NCI-H748 (cell line): ENCODE results near the gene TMPRSS9.
A peak's percentile ranks its signal among the peaks of the same experiment; 100 is the strongest.
"Not testable (repeated sequence)": the region's sequence is repeated elsewhere in the genome, so short reads cannot be mapped to it uniquely, and the experiment has no call there.

Experiments
- DNase-seq: peaks from one replicate; lab custom pipeline; 2025; ENCODE audit not compliant: unreplicated experiment; lab: John Stamatoyannopoulos, UW

The TMPRSS9 gene

DNA sequence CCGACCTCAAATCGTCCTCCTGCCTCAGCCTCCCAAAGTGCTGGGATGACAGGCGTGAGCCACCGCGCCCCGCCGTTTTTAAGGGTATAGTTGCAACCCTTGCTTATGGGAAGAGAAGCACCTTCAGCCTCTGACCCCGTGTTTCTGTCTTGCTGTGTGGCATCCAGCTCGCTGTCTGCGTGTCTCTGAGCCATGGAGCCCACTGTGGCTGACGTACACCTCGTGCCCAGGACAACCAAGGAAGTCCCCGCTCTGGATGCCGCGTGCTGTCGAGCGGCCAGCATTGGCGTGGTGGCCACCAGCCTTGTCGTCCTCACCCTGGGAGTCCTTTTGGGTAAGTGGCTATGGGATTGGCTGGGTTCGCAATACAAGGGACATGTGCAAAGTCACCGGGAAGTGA, 29.5 kb downstream of the TMPRSS9 start:
- DNase-seq = no peak

DNA sequence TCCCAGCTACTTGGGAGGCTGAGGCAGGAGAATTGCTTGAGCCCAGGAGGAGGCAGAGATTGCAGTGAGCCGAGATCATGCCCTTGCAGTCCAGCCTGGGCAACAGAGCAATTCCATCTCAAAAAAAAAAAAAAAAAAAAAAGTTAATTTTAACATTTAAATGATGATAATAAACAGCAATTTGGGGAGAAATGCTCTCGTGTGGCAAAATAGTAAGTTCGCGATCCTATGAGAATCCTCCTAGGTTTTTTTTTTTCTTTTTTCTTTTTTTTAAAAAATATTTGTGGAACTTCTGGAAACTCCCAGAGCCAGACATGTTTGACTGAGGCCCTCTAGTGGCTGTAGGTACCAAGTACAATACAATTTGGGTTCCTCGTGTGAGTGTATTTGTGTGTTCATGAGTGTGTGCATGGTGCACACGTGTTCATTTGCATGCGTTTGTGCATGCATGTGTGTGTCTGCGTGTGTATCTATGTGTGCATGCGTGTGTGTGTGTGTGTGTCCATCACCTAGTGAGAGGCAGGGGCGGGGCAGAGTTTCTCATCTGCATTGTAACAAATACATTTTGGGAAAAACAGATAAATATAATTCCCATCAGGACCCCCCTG, 31.2 kb downstream of the TMPRSS9 start:
- DNase-seq = peak; percentile 60

DNA sequence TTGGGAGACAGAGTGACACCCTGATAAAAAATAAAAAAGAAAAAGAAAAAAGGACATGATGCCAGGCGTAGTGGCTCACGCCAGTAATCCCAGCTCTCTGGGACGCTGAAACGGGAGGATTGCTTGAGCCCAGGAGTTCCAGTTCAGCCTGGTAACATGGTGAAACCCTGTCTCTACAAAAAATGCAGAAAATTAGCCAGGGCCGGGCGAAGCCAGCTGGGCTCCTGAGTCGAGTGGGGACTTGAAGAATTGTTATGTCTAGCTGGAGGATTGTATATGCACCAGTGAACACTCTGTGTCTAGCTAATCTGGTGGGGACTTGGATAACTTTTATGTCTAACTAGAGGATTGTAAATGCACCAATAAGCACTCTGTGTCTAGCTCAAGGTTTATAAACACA, 32.3 kb downstream of the TMPRSS9 start:
- no peak for DNase-seq

DNA sequence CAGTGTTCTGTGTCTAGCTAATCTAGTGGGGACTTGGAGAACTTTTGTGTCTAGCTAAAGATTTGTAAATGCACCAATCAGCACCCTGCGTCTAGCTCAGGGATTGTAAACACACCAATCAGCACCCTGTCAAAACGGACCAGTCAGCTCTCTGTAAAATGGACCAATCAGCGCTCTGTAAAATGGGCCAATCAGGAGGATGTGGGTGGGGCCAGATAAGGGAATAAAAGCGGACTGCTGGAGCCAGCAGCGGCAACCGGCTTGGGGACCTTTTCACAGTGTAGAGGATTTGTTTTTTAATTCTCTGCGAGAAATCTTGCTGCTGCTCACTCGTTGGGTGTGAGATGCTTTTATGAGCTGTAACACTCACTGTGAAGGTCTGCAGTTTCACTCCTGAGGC, 32.8 kb downstream of the TMPRSS9 start:
- DNase-seq = peak; percentile 6

DNA sequence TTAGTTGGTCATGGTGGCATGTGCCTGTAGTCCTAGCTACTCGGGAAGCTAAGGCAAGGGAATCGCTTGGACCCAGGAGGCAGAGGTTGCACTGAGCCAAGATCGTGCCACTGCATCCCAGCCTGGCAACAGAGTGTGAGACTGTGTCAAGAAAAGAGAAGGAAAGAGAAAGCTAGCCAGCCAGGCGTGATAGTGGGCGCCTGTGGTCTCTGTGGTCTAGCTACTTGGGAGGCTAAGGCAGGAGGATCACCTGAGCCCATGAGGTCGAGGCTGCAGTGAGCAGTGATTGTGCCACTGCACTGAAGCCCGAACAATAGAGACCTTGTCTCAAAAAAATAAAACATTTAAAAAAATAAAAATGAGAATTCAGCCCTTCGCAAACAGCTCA, 34.0 kb downstream of the TMPRSS9 start:
- no peak for DNase-seq

DNA sequence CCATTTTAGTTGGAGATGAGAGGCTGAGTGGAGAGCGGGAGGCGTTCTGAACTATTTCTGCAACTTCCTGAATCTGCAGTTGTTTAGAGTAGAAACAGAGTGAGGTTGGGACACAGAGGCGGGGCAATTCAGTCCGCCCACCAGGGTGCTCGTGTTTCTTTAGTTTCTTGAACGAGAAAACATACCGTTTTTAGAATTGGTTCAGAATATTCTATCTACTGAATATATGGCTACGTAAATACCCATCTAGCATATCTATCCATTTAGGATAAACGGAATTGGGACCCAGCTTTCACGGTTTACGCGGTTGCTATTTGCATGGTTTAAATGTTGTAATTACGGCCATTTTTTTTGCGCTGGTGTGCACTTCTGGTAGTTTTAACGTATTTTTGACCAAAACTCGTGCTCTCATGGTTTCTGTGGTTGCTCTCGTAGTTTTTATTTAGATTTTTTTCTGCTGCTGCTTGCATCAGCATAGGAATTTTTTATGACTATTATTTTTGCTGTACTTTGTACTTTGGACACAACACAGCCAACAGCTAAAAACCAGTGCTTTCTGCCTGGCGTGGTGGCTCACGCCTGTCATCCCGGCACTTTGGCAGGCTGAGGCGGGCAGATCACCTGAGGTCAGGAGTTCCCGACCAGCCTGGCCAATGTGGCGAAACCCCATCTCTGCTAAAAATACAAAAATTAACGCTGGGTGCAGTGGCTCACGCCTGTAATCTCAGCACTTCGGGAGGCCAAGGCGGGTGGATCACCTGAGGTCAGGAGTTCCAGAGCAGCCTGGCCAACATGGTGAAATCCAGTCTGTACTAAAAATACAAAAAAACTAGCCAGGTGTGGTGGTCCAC, 34.6 kb downstream of the TMPRSS9 start:
- no peak for DNase-seq

DNA sequence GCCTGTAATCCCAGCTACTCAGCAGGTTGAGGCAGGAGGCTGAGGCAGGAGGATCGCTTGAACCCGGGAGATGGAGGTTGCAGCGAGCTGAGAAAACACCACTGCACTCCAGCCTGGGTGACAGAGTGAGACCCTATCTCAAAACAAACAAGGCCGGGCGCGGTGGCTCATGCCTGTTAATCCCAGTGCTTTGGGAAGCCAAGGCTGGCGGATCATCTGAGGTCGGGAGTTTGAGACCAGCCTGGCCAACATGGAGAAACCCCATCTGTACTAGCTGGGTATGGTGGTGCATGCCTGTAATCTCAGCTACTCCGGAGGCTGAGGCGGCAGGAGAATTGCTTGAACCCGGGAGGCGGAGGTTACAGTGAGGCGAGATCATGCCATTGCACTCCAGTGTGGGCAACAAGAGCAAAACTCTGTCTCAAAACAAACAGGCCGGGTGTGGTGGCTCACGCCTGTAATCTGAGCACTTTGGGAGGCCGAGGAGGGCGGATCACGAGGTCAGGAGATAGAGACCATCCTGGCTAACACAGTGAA, 35.3 kb downstream of the TMPRSS9 start:
- not testable (repeated sequence) for DNase-seq

DNA sequence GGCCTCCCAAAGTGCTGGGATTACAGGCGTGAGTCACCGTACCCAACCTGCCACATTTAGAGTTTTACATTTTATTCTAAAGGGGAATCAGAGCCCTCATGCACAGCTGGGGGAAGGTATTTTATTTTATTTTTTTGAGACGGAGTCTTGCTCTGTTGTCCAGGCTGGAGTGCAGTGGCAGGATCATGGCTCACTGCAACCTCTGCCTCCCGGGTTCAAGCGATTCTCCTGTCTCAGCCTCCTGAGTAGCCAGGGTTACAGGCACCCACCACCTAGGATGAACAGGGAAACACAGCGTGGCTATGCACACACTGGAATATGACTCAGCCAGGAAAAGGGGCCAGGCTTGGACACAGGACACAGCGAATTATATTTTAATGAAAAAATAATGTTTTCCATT, 37.1 kb downstream of the TMPRSS9 start:
- not testable (repeated sequence) for DNase-seq

DNA sequence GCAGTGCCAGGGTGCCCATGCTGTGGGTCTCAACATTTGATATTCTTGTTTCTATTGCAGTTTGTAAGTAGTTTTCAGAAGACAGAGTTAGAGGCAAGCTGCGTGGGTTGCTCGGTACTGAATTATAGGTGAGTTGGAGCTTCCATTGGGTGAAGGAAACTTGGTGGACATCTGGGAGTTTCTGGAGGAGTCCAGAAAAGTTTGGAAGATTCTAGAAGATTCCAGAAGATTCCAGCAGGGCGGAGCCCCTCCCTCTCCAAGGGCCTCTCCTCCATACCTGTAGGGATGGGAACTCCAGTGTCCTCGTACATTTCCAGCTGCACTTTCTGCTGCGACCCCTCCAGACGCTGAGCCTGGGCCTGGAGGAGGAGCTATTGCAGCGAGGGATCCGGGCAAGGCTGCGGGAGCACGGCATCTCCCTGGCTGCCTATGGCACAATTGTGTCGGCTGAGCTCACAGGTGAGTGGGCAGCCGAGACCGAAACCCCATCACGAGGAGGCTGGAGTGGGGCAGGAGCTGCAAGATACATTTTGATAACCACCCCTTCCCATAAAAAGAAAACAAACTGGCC, 38.8 kb downstream of the TMPRSS9 start:
- DNase-seq = no peak

DNA sequence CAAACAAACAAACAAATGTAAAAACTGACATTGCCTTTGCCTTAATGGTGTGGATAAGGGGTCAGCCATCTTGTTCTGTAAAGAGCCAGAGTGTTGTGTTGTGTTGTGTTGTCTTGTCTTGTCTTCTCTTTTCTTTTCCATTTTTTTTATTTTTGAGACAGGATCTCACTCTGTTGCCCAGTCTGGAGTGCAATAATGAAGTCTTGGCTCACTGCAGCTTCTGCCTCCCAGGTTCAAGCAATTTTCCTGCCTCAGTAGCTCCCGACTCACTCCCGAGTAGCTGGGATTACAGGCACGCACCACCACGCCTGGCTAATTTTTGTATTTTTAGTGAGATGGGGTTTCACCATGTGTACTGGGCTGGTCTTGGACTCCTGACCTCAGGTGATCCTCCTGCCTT, 39.5 kb downstream of the TMPRSS9 start:
- DNase-seq = no peak

DNA sequence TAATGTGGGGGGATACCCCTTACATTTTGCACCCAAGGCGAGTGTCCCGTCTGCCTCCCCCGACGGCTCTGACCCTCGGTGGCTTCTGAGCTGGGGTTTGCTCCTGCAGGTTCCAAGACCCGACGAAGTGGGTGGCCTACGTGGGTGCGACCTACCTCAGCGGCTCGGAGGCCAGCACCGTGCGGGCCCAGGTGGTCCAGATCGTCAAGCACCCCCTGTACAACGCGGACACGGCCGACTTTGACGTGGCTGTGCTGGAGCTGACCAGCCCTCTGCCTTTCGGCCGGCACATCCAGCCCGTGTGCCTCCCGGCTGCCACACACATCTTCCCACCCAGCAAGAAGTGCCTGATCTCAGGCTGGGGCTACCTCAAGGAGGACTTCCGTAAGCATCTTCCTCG, 48.2 kb downstream of the TMPRSS9 start:
- no peak for DNase-seq

DNA sequence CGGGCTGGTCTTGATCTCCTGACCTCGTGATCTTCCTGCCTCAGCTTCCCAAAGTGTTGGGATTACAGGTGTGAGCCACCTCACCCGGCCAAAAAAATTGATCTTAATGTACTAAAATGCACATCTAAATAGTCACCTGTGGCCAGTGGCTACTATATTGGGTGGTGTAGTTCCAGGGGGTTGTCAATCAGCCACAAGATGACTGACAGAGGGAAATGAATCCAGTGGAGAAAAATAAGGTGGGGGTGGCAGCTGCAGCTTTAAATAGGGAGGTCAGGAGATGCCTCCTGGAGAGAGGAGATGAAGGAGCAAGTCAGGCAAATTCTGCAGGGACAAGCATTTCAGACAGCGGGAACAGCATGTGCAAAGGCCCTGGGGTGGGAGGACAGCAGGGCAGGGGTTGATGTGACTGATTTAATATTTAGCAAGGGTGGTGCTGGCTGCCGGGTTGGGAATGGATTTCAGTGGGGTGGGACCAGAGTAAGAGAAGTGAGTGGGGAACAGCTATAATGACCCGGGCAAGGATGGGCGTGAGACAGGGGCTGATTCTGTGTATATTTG, 49.4 kb downstream of the TMPRSS9 start:
- DNase-seq = no peak

DNA sequence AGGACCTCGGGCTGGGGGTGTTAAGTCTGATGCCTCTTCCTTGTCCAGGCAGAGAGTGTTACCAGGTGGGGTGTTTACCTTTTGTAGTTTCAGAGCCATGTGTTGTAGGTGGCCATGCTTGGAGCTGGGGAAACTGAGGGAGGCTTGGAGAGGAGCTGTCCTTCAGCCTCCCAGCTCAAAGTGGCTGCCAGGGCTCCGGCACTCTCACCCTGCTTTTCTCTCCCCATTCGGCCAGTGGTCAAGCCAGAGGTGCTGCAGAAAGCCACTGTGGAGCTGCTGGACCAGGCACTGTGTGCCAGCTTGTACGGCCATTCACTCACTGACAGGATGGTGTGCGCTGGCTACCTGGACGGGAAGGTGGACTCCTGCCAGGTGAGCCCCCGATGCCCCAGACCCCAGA, 50.0 kb downstream of the TMPRSS9 start:
- DNase-seq = no peak

DNA sequence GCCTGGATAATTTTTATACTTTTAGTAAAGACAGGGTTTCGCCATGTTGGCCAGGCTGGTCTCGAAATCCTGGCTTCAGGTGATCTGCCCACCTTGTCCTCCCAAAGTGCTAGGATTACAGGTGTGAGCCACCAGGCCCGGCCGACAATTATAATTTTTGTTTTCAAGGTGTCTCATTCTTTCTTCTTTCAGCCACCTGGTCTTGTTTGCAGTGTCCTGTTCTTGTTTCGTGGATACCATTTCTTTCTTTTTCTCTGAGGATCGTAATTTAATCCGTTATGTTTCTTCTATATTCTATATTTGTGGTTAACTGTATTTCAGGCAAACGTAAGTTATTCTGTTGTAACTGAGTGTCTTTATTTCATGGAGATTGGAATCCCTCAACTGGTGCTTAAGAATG, 51.6 kb downstream of the TMPRSS9 start:
- no peak for DNase-seq

DNA sequence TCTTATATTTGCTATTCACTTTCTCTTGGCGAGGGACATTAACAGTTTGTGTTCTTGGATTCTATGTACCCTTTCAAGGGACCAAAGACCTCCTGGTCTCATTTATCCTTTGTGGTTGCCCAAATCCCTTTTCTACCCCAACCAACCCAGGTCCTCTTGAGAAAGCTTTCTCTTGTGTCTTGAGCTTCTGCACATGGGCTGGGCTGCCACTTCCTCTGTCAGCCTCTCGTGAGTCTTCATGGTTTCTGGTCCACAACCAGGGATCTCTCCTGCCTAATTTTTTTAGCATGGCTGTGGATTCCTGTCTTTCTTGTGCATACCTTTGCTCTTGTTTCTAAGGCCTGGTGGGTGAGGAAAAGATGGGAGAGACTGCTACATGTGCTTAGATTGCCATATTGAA, 52.4 kb downstream of the TMPRSS9 start:
- no peak for DNase-seq

DNA sequence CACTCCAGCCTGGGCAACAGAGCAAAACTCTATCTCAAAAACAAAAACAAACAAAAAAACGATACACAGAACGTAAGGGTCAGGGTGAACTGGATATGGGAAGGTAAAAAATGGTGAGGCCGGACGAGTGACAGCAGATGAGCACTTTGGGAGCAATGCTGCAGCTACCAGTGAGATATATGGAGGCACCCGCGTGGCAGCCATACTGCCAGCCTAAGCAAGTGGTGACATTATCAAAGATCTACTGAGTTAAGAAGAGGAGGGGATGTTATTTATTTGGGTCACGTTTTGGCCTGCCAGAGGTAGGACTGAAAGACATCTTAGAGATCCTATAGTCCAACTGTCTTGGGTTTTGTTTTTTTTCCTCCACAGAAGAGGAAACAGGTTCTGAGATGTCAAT, 53.1 kb downstream of the TMPRSS9 start:
- no peak for DNase-seq

DNA sequence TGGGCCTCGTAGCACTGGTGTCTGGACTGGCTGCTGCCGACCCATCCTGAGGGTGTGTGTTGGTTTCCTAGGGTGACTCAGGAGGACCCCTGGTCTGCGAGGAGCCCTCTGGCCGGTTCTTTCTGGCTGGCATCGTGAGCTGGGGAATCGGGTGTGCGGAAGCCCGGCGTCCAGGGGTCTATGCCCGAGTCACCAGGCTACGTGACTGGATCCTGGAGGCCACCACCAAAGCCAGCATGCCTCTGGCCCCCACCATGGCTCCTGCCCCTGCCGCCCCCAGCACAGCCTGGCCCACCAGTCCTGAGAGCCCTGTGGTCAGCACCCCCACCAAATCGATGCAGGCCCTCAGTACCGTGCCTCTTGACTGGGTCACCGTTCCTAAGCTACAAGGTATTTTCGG, 53.6 kb downstream of the TMPRSS9 start:
- no peak for DNase-seq

DNA sequence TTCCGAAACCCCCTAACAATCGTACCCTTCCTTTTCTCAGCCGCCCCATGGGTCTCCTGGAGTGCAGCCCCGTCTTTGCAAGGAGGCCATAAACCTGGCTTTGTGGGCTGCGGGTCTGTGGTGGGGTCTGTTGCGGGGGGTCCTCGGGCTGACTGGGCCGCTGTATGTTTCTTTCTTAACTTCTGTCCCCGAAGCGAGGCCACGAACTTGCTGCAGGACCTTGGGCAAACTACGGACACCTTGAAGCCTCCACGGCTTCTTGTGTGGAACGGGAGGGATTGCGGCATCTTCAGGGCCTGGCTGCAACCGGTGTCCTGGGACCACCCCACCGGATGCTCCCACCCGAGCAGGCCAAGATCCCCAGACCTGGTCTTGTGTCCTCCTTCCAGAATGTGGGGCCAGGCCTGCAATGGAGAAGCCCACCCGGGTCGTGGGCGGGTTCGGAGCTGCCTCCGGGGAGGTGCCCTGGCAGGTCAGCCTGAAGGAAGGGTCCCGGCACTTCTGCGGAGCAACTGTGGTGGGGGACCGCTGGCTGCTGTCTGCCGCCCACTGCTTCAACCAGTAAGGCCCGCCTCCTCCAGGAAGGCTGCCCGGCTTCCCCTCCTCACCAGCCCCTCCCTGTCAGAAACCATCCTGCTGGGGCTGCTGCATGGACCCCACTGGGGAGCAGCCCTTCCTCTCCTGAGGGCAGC, 55.4 kb downstream of the TMPRSS9 start:
- DNase-seq = no peak

DNA sequence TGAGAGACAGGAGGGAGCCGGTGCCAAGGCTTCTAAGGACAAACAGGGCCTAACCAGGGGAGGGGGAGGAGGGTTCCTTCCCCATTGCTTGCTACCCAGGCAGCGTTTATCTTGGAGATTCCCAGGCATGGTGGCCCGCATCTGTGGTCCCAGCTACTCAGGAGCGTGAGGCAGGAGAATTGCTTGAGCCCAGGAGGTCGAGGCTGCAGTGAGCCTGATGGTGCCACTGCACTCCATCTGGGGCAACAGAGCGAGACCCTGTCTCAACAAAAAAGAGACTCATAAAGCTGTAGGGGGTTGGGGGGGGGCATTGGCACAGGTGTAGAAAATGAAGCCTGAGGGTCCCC, 55.9 kb downstream of the TMPRSS9 start:
- DNase-seq = no peak

DNA sequence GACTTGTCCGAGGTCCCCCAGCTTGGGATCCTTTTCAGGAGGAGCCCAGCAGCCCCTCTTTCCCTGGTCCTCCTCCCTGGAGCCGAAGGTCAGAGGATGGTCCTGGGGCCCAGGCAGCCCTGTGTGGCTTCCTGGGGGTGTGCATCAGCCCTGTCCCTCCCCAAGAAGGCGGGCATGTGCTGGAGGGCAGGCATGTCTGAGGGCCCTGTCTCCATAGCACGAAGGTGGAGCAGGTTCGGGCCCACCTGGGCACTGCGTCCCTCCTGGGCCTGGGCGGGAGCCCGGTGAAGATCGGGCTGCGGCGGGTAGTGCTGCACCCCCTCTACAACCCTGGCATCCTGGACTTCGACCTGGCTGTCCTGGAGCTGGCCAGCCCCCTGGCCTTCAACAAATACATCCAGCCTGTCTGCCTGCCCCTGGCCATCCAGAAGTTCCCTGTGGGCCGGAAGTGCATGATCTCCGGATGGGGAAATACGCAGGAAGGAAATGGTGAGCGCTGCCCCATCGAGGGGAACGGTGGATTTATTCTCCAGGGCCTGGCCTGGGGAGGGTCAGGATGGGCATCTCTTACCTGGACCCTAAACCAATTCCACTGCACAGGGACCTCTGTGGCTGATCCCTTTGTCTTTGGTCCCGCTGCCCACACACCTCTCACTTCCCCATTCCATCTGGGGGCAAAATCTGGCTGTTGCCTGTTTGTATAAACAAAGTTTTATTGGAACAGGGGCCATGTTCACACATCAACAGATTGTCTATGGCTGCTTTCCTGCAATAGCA, 56.4 kb downstream of the TMPRSS9 start:
- DNase-seq = no peak

DNA sequence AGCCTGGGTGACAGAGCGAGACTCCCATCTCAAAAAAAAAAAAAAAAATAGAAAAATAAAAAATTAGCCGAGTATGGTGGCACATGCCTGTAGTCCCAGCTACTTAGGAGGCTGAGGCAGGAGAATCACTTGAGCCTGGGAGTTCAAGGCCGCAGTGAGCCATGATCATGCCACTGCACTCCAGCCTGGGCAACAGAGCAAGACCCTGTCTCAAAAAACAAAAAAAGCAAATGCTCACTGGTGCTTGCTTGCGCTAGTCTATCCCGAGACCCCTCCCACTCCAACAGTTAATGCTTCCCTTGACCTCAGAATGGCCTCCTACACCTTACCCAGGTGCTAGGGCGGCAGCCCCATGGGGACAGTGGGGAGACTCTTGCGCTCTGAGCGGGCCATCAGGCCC, 57.4 kb downstream of the TMPRSS9 start:
- DNase-seq = not testable (repeated sequence)
